Measurements from ENCODE around the gene KIF4A.

Gene KIF4A

GRCh38 chrX:70437921-70438665, 148.2 kb downstream of the KIF4A start:
- no peak for DNase-seq (ENCODE audit: low read depth)

- DNase-seq (ENCODE audit: low read depth) = no peak
These were observed 149.1 kb downstream of the KIF4A start for GRCh38 chrX:70439016-70439415.

DNA sequence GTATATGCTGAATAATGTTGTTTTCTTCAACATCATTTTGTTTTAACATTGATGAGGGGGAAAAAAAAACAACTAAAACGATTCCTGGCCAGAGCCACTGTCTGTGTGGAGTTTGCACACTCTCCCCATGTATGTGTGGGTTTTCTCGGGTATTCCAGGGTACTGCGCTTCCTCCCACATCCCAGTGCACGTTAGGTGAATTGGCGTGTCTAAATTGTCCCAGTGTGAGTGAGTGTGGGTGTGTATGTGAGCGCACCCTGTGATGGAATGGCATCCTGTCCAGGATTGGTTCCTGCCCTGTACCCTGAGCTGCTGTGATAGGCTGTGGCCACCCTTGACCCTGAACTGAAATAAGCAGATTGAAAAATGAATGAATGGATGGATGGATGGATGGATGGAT, 152.3 kb downstream of the KIF4A start:
- DNase-seq (ENCODE audit: low read depth) = no peak

- no peak for DNase-seq (ENCODE audit: low read depth)
These were observed 154.5 kb downstream of the KIF4A start, which contains the start of gene DLG3 for GRCh38 chrX:70444326-70444945. TSS of gene DLG3 (plus strand) at chrX:70444835. CDS start at chrX:70445202, 367 bp downstream.

GRCh38 chrX:70444946-70445656, 155.2 kb downstream of the KIF4A start:
- DNase-seq (ENCODE audit: low read depth) = no peak

DNA sequence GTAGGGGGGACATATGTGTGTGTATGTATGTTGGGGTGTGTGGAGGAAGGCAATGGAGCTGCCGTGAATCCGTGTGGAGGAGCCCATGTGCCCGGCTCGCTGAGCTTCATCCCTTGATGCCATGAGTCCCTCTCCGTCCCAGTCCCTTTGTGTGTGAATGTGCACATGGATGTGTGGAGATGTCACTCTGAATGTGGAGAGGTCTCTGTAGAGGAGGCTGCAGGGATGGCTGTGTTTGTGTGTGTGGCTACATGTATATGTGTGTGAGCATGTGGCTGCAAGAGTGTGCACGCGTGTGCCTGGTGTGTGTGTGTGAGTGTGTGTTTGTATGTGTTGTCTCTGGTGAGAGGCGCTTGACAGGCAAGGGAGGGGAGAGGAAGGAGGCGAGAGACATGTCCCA, 156.0 kb downstream of the KIF4A start:
- no peak for DNase-seq (ENCODE audit: low read depth)

GRCh38 chrX:70446380-70447350, 156.8 kb downstream of the KIF4A start:
- DNase-seq (ENCODE audit: low read depth) = no peak

DNA sequence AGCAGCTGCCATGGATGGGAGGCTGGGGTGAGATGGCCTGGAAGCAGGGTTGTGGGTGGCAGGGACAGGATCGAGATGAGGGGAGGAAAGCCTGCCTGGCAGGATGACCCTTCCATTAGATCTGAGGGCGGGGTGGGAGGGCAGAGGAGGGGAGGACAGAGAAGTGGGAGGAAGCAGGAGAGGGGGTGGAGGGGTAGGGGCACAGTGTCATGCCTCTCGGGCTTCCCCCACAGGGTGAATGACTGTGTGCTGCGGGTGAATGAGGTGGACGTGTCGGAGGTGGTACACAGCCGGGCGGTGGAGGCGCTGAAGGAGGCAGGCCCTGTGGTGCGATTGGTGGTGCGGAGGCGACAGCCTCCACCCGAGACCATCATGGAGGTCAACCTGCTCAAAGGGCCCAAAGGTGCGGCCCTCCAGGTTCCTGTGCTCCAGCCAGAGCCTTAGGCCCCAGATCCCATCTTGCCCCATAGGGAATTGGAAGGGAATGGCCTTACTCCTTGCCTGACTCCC, 159.6 kb downstream of the KIF4A start:
- no peak for DNase-seq (ENCODE audit: low read depth)

DNA sequence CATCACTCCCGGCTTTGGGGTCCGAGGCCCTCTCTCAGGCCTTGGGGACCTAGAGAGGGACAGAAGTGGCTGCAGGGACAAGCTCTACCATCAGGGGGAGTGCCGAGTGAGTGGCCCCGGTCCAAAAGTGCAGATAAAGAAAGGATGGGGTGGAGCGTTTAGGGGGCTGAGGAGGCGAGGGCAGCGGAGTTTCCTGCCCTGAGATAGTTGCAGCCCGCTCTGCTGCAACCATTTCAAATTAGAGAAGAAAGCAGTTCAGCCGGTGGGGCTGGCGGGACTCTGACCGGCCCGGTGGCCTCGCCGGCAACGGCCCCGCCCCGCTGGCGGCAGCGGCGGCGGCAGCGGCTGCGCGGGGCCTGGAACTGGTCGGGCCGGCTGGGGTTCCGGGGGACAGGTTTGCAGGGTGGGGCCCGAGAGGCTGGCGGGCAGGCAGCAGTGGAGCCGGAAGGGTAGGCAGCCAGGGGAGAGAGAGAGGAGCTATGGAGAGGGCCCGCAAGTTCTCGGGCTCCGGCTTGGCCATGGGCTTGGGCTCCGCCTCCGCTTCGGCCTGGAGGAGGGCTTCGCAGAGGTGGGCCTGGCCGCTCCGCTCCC, 162.3 kb downstream of the KIF4A start:
- DNase-seq (ENCODE audit: low read depth) = peak; percentile 34

DNA sequence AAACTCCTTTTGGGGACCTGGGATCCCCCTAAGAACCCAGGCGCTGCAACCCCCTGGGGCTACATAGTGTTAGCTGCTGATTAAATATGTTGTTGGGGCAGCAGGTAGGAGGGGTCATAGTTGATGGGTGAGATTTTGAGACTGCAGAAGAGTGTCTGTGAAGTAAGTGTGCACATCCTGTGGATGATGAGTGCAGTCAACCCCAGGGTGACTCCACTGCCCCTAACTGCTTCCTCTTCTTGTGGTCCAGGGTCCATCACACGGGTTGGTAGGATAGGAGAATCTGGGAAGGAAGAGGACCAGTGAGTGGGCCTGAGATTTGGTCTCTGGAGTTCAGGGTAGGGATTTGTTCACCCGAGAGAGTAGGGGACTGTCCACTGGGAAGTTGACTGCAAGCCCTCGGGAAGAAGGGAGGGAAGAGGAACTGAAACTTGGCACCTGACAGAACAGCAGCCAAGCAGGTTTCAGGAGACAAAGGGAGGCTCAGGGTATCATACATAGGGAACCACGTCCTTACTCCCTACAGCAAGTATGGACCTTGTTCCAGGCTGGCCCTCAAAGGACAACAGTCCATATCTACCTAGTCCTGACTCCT, 163.2 kb downstream of the KIF4A start:
- DNase-seq (ENCODE audit: low read depth) = no peak

DNA sequence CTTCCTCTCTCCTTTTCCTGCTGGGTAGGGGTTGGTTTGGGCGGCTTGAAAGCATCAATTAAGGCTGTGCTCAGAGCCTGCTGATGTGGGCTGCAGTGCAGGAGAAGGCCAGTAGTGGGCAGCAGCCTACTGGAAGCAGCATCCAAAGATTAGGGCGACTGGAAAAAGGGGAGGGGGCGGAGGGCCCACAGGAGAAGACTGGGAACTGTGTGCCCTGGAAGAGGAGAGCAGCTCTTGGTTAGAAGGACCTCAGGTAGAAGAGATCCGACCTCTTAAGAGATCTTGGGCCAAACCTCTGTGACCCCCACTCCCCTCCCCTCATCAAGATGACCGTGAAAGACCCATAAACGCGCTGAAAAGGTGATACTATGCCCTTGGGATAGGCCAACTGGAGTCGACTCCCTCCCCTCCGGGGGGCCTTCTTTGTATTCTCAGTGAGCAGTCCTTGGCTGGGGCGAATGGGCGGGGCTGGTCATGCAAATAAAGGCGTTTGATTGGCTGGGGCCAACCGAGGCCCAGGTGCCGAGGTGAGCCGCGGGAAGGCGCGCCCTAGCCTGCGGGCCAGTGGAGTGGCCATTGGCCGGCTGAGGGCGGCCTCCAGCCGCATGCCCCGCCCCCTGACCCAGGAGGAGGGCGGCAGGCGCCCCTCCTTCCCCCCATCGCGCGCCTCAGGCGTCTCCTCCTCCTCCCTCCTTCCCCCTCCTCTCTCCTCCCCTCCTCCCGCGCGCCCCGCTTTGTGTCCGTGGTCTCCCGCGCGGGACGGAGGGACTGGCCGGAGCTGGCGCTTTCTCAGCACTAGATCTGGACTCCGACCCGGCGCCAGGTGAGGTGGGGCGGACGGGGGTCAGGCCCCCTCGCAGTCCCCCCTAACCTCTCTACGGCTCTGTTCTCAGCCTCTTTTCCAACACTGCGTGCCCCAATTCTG, 164.8 kb downstream of the KIF4A start:
- peak; percentile 53 for DNase-seq (ENCODE audit: low read depth)

GRCh38 chrX:70455366-70456202, 165.7 kb downstream of the KIF4A start:
- DNase-seq (ENCODE audit: low read depth) = no peak

GRCh38 chrX:70456256-70456655, 166.4 kb downstream of the KIF4A start:
- DNase-seq (ENCODE audit: low read depth) = no peak

- DNase-seq (ENCODE audit: low read depth) = no peak
These were observed 171.1 kb downstream of the KIF4A start for GRCh38 chrX:70461026-70461425.

GRCh38 chrX:70464051-70464450, 174.1 kb downstream of the KIF4A start:
- no peak for DNase-seq (ENCODE audit: low read depth)

DNA sequence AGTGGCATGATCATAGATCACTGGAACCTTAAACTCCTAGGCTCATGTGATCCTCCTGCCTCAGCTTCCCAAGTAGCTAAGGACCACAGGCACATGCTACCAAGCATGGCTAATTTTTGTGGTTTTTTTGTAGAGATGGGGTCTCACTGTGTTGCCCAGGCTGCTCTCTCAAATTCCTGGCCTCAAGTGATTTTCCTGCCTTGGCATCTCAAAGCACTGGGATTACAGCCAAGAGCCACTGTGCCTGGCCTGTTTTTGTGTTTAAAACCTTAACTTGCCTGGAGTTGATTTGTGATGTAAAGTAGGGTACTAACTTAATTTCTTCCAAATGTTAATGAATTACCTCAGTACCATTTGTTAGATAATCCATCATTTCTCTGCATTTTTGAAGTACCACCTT, 177.1 kb downstream of the KIF4A start:
- DNase-seq (ENCODE audit: low read depth) = no peak

DNA sequence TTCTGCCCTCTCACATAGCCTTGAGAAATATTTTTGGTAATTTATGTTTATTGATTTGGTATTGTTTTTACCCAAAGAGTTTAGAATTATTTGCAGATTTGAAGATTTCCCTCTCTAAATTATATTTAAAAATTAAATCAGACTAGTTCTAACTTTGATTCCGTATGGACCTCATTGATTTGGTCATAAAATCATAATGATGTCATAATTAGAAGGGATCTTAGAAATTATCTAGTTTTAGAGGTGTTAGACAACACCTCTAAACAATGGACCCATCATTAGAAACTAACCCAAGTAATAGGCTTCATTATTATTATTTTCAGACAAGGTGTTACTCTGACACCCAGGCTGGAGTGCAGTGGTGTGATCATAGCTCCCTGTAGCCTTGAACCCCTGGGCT, 178.8 kb downstream of the KIF4A start:
- DNase-seq (ENCODE audit: low read depth) = no peak

Data from activated T-helper 9 cell treated with anti-CD3 and anti-CD28 coated beads, Interleukin-2, amount 50 U/mL, for 16 hours (primary cell).